Upper lobe of right lung (tissue), 1 donor: ENCODE measurements around the gene CUTA. TPM values are rescaled to one million over a fixed set of nuclear protein-coding genes. Genes with fewer than 3 reads are reported as not detected.
A peak's percentile ranks its signal among the peaks of the same experiment; 100 is the strongest.
"Not testable (repeated sequence)": the region's sequence is repeated elsewhere in the genome, so short reads cannot be mapped to it uniquely, and the experiment has no call there.

Experiments used
- ATAC-seq: fragments of 200-7000 bp; cut with Tn5 transposase; one replicate; pipeline ENCODE4 v1.9.1; 2020; ENCODE audit warnings: mild to moderate bottlenecking, moderate library complexity
- DNase-seq: peaks from one replicate; pipeline ENCODE4 v3.0.0-alpha.2; 2020
- H3K27ac ChIP-seq: fragments of 200-600 bp; one replicate; pipeline ENCODE4 v1.8.0; 2022
- H3K27me3 ChIP-seq: fragments of 200-600 bp; one replicate; pipeline ENCODE4 v1.8.0; 2022; ENCODE audit warnings: mild to moderate bottlenecking
- H3K36me3 ChIP-seq: fragments of 200-600 bp; one replicate; pipeline ENCODE4 v1.8.0; 2022
- H3K4me1 ChIP-seq: fragments of 200-600 bp; one replicate; pipeline ENCODE4 v1.8.0; 2022
- H3K4me3 ChIP-seq: fragments of 200-600 bp; one replicate; pipeline ENCODE4 v1.8.0; 2022; ENCODE audit warnings: mild to moderate bottlenecking
- H3K9me3 ChIP-seq: fragments of 200-600 bp; one replicate; pipeline ENCODE4 v1.8.0; 2022
- CTCF ChIP-seq: fragments of 200-600 bp; IDR thresholded peaks from one replicate; pipeline ENCODE4 v1.8.0; 2022; ENCODE audit warnings: antibody characterized with exemption
- intact Hi-C: fragments of 100-400 bp; cut with DNase I; formaldehyde crosslinking; loops from one replicate; pipeline ENCODE4 v1.11.0; 2022
- total RNA-seq: library from RNA; stranded (reverse); fragmentation: NEBNext Ultra II Directional; extraction: Animal tissue kit (Norgen Biotek cat#: 25700); gene quantifications from one replicate; pipeline ENCODE4 v1.2.1, GENCODE V29; 2021
- donor health status: DM: no; HTN: yes; CAD: no; lungs with severe emphysema.

CUTA gene
- total RNA-seq, 1 donor from 2014 or later = 144 TPM

- H3K4me1 ChIP-seq = no peaks in the 10 kb centered on the region
- H3K27me3 ChIP-seq = no peaks in the 10 kb centered on the region
- intact Hi-C loops = no loop called here
- no peak overlapping the region for H3K27ac ChIP-seq
- H3K36me3 ChIP-seq = no peaks in the 10 kb centered on the region
- TF ChIP-seq CTCF = no peak
- DNase-seq = no peak
- ATAC-seq = no peak
- H3K9me3 ChIP-seq = no peaks in the 10 kb centered on the region
- no peak overlapping the region for H3K4me3 ChIP-seq
Measured at GRCh38 chr6:33383427-33384185, 34.3 kb downstream of the CUTA start.

GRCh38 chr6:33380272-33380981, 37.5 kb downstream of the CUTA start:
- Histone ChIP-seq H3K27ac (no peak overlapping the region), H3K27me3 (no peaks in the 10 kb centered on the region), H3K4me3 (no peak overlapping the region), H3K36me3 (no peaks in the 10 kb centered on the region), H3K4me1 (peaks cover 8% of the 10 kb centered on the region), H3K9me3 (no peaks in the 10 kb centered on the region)
- no peak for ATAC-seq
- no peak for DNase-seq
- TF ChIP-seq CTCF = no peak
- intact Hi-C loops = no loop called here

- intact Hi-C loops, DNase-seq, H3K36me3 ChIP-seq, ATAC-seq, H3K27ac ChIP-seq, H3K4me3 ChIP-seq, H3K27me3 ChIP-seq, H3K9me3 ChIP-seq: not testable (repeated sequence)
- peaks cover 19% of the 10 kb centered on the region for H3K4me1 ChIP-seq
Measured at GRCh38 chr6:33379184-33379583, 38.7 kb downstream of the CUTA start.

GRCh38 chr6:33377171-33377570, 40.7 kb downstream of the CUTA start:
- intact Hi-C loops = no loop called here
- no peak for TF ChIP-seq CTCF
- H3K9me3 ChIP-seq = no peaks in the 10 kb centered on the region
- H3K4me1 ChIP-seq = peaks cover 24% of the 10 kb centered on the region
- H3K36me3 ChIP-seq = no peaks in the 10 kb centered on the region
- H3K27me3 ChIP-seq = no peaks in the 10 kb centered on the region
- no peak overlapping the region for H3K4me3 ChIP-seq
- DNase-seq (no peak), ATAC-seq (no peak)
- no peak overlapping the region for H3K27ac ChIP-seq

- H3K27me3 ChIP-seq = no peaks in the 10 kb centered on the region
- TF ChIP-seq CTCF = no peak
- DNase-seq = peak; percentile 69
- no peaks in the 10 kb centered on the region for H3K36me3 ChIP-seq
- H3K4me3 ChIP-seq = no peak overlapping the region
- ATAC-seq = peak; percentile 92
- peak overlapping the region; percentile 78 for H3K27ac ChIP-seq
- intact Hi-C loops = no loop called here
- peaks cover 24% of the 10 kb centered on the region for H3K4me1 ChIP-seq
- H3K9me3 ChIP-seq = no peaks in the 10 kb centered on the region
Measured at GRCh38 chr6:33375143-33375671, 42.7 kb downstream of the CUTA start.
